Measurements from ENCODE around the gene PANX3. TPM values are rescaled to one million over a fixed set of nuclear protein-coding genes. Genes with fewer than 3 reads are reported as not detected.

The PANX3 gene
- total and polyA plus RNA-seq, 7 donors, result not detected

DNA sequence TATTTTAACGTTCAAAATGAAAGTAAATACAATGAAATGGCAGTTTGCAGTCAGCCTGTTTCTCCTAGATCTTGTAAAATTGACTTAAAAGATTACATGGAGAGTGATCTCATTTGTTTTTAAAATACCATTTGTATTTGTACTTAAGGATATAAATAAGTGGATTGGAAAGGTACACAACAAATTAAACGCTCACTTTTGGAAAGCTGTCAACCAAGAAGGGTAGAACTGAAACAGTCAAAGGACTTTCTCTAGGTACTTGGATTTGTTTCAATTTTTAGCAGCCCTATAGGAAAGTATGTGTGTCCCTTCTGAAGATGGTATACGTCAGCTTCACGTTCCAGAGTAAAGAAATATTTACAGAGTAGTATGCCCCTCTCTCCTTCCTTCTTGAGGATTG lies 18.7 kb downstream of the PANX3 start:
- Histone ChIP-seq H3K36me3 (peaks cover 19 to 93% (median 49%) of the 10 kb centered on the region in 4 donors), H3K27me3 (no peaks in the 10 kb centered on the region), H3K9me3 (no peaks in the 10 kb centered on the region), H3K4me1 (peaks cover 0 to 10% (median under 1%) of the 10 kb centered on the region in 4 donors), H3K4me3 (no peak overlapping the region), H3K27ac (no peak overlapping the region)
- intact Hi-C loops (cut with DNase I), result no loop called here
- 74 to 85% methylated on average over 4 of the region's 4 CpGs for WGBS, 2 donors
- DNase-seq, result no peak
- TF ChIP-seq, protein P1, sequence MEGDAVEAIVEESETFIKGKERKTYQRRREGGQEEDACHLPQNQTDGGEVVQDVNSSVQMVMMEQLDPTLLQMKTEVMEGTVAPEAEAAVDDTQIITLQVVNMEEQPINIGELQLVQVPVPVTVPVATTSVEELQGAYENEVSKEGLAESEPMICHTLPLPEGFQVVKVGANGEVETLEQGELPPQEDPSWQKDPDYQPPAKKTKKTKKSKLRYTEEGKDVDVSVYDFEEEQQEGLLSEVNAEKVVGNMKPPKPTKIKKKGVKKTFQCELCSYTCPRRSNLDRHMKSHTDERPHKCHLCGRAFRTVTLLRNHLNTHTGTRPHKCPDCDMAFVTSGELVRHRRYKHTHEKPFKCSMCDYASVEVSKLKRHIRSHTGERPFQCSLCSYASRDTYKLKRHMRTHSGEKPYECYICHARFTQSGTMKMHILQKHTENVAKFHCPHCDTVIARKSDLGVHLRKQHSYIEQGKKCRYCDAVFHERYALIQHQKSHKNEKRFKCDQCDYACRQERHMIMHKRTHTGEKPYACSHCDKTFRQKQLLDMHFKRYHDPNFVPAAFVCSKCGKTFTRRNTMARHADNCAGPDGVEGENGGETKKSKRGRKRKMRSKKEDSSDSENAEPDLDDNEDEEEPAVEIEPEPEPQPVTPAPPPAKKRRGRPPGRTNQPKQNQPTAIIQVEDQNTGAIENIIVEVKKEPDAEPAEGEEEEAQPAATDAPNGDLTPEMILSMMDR (IDR thresholded peaks at IDR 0.05), result no peak
- TF ChIP-seq POLR2AphosphoS5 (IDR thresholded peaks at IDR 0.05) (no peak), EP300 (IDR thresholded peaks at IDR 0.05) (no peak), POLR2A (IDR thresholded peaks at IDR 0.05) (no peak)

DNA sequence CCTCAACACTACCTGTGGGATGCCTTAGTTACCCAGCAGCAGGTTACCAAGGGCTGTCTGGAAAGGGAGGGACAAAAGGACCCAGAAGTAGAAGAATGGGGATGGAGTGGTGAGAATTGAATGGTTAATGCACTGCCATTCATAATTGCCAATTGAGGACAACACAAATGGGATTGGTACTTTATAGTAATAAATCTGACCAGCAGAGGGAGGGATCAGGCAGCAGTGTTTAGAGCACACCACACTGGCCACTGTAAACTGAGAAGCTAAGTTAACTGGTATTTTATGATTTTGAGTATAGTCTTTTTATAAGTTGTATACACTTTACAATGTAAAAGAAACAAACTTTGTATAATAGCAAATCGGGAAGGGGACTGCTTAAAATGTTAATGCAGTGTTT lies 22.1 kb downstream of the PANX3 start:
- TF ChIP-seq POLR2A (IDR thresholded peaks at IDR 0.05) (no peak), EP300 (IDR thresholded peaks at IDR 0.05) (no peak), POLR2AphosphoS5 (IDR thresholded peaks at IDR 0.05) (no peak)
- TF ChIP-seq, protein P1 (IDR thresholded peaks at IDR 0.05), result no peak
- H3K4me3 ChIP-seq, result no peak overlapping the region
- intact Hi-C loops (cut with DNase I), result no loop called here
- WGBS, 2 donors, result 55 to 74% methylated on average over 1 of the region's 1 CpG
- H3K36me3 ChIP-seq, result peaks cover 21 to 97% (median 44%) of the 10 kb centered on the region in 4 donors
- H3K27ac ChIP-seq, result no peak overlapping the region
- DNase-seq, result no peak
- H3K9me3 ChIP-seq, result no peaks in the 10 kb centered on the region
- no peaks in the 10 kb centered on the region for H3K4me1 ChIP-seq
- H3K27me3 ChIP-seq, result no peaks in the 10 kb centered on the region

DNA sequence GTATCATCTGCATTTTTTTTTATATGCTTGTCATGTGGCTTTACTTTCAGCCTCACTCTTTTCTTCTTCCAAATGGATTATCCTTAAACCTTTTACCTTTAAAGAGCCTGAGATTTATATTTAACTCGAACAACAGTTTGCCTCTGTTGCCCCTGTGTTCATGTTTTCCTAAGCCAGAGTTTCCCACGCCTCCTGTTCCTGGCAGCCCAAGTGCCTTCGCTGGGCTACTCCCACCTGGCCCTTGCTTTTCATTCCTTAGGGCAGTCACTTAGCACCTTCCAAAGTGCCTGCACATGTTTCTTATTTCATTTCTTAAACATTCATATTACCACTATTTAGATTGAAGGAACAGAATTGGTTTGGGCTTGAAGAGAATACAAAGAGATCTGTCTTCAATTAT lies 24.7 kb downstream of the PANX3 start:
- no peak overlapping the region for H3K4me3 ChIP-seq
- DNase-seq, result no peak
- H3K9me3 ChIP-seq, result no peaks in the 10 kb centered on the region
- TF ChIP-seq POLR2A (IDR thresholded peaks at IDR 0.05) (no peak), POLR2AphosphoS5 (IDR thresholded peaks at IDR 0.05) (no peak), EP300 (IDR thresholded peaks at IDR 0.05) (no peak)
- TF ChIP-seq, protein P1 (IDR thresholded peaks at IDR 0.05), result no peak
- H3K27ac ChIP-seq, result no peak overlapping the region
- H3K36me3 ChIP-seq, result peaks cover 9 to 87% (median 39%) of the 10 kb centered on the region in 4 donors
- intact Hi-C loops (cut with DNase I), result no loop called here
- no peaks in the 10 kb centered on the region for H3K4me1 ChIP-seq
- 61 to 82% methylated on average over 3 of the region's 3 CpGs for WGBS, 2 donors
- H3K27me3 ChIP-seq, result no peaks in the 10 kb centered on the region

DNA sequence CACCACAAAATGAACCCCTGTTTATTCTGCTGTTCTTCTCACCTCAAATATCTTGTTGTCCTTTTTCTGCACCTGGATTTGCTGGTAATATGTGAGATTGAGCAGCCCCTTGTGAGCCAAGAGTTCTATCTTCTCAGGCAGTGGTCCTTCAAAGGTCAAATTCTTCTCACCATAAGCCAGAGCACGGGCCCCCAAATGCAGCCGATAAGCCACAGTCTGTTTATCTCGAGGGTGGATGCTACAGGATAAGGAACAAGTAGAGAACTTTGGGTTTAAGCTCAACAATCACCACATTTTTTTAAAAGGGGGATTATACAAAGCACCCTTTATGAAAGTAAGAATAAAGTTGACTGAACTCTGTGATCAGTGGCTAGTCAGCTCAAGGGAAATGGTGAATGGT lies 27.3 kb downstream of the PANX3 start:
- Histone ChIP-seq H3K9me3 (no peaks in the 10 kb centered on the region), H3K27me3 (no peaks in the 10 kb centered on the region), H3K36me3 (peaks cover 3 to 62% (median 14%) of the 10 kb centered on the region in 4 donors), H3K4me3 (no peak overlapping the region), H3K4me1 (no peaks in the 10 kb centered on the region), H3K27ac (no peak overlapping the region)
- intact Hi-C loops (cut with DNase I), result no loop called here
- 89 to 94% methylated on average over 3 of the region's 3 CpGs for WGBS, 2 donors
- no peak for TF ChIP-seq EP300 (IDR thresholded peaks at IDR 0.05)
- TF ChIP-seq, protein P1 (IDR thresholded peaks at IDR 0.05), result no peak
- TF ChIP-seq POLR2AphosphoS5 (IDR thresholded peaks at IDR 0.05), result no peak
- no peak for TF ChIP-seq POLR2A (IDR thresholded peaks at IDR 0.05)
- no peak for DNase-seq

DNA sequence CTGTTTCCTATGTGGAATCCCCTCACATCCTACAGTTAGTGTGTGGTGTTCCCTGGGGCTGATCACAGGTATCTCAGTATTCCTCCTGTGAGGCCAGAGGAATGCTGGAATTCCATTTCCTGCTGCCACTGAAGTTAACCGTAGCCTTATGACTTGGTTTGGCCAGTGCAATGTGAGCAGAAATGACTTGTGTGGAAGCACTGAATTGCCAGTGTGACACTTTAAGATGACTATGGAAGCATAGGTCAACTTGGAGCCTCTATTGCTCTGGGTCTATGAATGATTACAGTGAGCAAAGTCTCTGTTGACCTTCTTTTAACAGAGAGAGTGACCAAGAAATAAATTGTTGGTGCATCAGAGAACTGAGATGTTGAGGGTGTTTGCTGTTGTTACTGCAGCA lies 28.0 kb downstream of the PANX3 start:
- no peak overlapping the region for H3K4me3 ChIP-seq
- no peak for TF ChIP-seq EP300 (IDR thresholded peaks at IDR 0.05)
- no peak overlapping the region for H3K27ac ChIP-seq
- no peaks in the 10 kb centered on the region for H3K4me1 ChIP-seq
- peaks cover 3 to 55% (median 14%) of the 10 kb centered on the region in 4 donors for H3K36me3 ChIP-seq
- intact Hi-C loops (cut with DNase I), result no loop called here
- H3K27me3 ChIP-seq, result no peaks in the 10 kb centered on the region
- DNase-seq, result no peak
- H3K9me3 ChIP-seq, result no peaks in the 10 kb centered on the region
- WGBS, 2 donors, result 89 to 93% methylated on average over 1 of the region's 1 CpG

Measured in sigmoid colon (tissue), 7 donors.